Lower leg skin (tissue), 3 donors: ENCODE data around the gene ARHGAP8.

Experiments
- CTCF ChIP-seq, 3 donors: fragments of 450-650 bp; IDR thresholded peaks; one replicate each; pipeline ENCODE4 v1.5.1; 2016; ENCODE audit warnings: antibody characterized with exemption in 3 of 3, mild to moderate bottlenecking in 3 of 3, moderate library complexity in 2 of 3
- POLR2A ChIP-seq, 2 donors: fragments of 450-650 bp; IDR thresholded peaks; one replicate each; pipeline ENCODE4 v1.6.1; 2016 to 2017; ENCODE audit warnings: antibody characterized with exemption in 2 of 2, mild to moderate bottlenecking in 1 of 2, moderate library complexity in 1 of 2

GRCh38 chr22:44740307-44740706, 12.1 kb upstream of the ARHGAP8 start:
- TF ChIP-seq CTCF (IDR thresholded peaks at IDR 0.05) (no peak), POLR2A (IDR thresholded peaks at IDR 0.05) (no peak)
